ENCODE data around the gene INHBE. TPM values are rescaled to one million over a fixed set of nuclear protein-coding genes. Genes with fewer than 3 reads are reported as not detected.

INHBE gene
- total RNA-seq, 2 donors from 2014 or later, result not detected

GRCh38 chr12:57471661-57472060 lies 16.6 kb downstream of the INHBE start:
- Mint-ChIP-seq H3K4me1 (peaks cover 16% of the 10 kb centered on the region), H3K4me3 (no peak overlapping the region), H3K36me3 (ENCODE audit: low read depth) (peaks cover 89% of the 10 kb centered on the region), H3K27me3 (no peaks in the 10 kb centered on the region), H3K9me3 (no peaks in the 10 kb centered on the region), H3K27ac (peak overlapping the region; percentile 46)
- ATAC-seq (replicated peaks), result no peak

DNA sequence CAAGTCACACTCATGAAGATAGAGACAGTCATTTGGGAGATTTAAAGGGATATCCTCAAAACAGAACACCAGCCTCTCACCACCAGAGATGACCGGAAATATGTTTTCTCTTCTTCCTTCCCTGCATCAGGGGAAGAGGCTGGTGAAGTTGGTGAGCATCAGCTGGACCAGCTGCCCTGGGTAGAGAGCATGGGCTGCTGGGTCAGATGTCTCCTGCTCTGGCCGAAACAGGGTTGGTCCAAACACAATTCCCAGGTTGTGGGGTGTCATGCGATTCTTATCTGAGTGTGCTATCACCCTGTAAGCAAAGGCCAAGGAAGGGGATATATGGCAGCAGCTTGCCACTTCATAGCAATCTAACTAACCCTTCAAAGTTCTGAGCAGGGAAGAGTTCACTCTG lies 17.3 kb downstream of the INHBE start:
- H3K27ac Mint-ChIP-seq, result peak overlapping the region; percentile 46

GRCh38 chr12:57473392-57473791 lies 18.3 kb downstream of the INHBE start:
- Mint-ChIP-seq H3K4me3 (no peak overlapping the region), H3K4me1 (peaks cover 18% of the 10 kb centered on the region), H3K27ac (peak overlapping the region; percentile 63), H3K9me3 (no peaks in the 10 kb centered on the region), H3K36me3 (ENCODE audit: low read depth) (peaks cover 97% of the 10 kb centered on the region), H3K27me3 (no peaks in the 10 kb centered on the region)
- ATAC-seq (replicated peaks), result no peak

More for the DNA sequence above, 17.3 kb downstream of the INHBE start:
- Mint-ChIP-seq H3K36me3 (ENCODE audit: low read depth) (peaks cover 97% of the 10 kb centered on the region), H3K4me1 (peaks cover 16% of the 10 kb centered on the region), H3K9me3 (no peaks in the 10 kb centered on the region), H3K27me3 (no peaks in the 10 kb centered on the region), H3K4me3 (no peak overlapping the region)
- ATAC-seq (replicated peaks), result no peak

- Mint-ChIP-seq H3K27me3 (no peaks in the 10 kb centered on the region), H3K4me1 (peaks cover 23% of the 10 kb centered on the region), H3K9me3 (no peaks in the 10 kb centered on the region), H3K36me3 (ENCODE audit: low read depth) (peaks cover 97% of the 10 kb centered on the region), H3K27ac (peak overlapping the region; percentile 63), H3K4me3 (peak overlapping the region; percentile 65)
- ATAC-seq (replicated peaks), result no peak
Measured at GRCh38 chr12:57473886-57474285, 18.8 kb downstream of the INHBE start.

GRCh38 chr12:57474430-57474829 lies 19.3 kb downstream of the INHBE start:
- ATAC-seq (replicated peaks), result no peak
- Mint-ChIP-seq H3K27ac (peak overlapping the region; percentile 63), H3K4me3 (peak overlapping the region; percentile 65), H3K4me1 (peaks cover 28% of the 10 kb centered on the region), H3K36me3 (ENCODE audit: low read depth) (peaks cover 94% of the 10 kb centered on the region), H3K9me3 (no peaks in the 10 kb centered on the region), H3K27me3 (no peaks in the 10 kb centered on the region)

DNA sequence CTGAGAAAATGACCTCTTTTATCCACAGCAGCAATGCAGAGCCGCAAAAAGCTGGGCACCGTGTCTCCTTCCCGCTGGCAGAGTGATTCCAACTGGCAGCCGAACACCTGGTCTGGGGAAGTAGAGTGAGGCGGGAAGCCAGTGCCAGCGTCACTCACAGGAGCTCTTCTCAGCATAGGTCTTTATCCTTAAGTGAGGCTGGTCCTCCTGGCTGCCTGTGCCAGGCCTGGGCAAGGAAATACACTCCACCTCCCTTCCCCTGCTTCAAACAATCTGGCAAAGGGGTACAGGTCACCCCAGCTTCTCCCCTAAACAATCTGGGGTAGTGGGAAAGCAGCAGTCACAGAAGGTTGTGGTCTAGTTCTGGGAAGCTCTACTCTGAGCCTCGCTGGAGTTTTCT lies 19.8 kb downstream of the INHBE start:
- H3K4me1 Mint-ChIP-seq, result peaks cover 32% of the 10 kb centered on the region
- H3K27me3 Mint-ChIP-seq, result no peaks in the 10 kb centered on the region
- peak overlapping the region; percentile 63 for H3K27ac Mint-ChIP-seq
- H3K9me3 Mint-ChIP-seq, result no peaks in the 10 kb centered on the region
- peak overlapping the region; percentile 65 for H3K4me3 Mint-ChIP-seq
- H3K36me3 Mint-ChIP-seq (ENCODE audit: low read depth), result peaks cover 94% of the 10 kb centered on the region
- no peak for ATAC-seq (replicated peaks)

DNA sequence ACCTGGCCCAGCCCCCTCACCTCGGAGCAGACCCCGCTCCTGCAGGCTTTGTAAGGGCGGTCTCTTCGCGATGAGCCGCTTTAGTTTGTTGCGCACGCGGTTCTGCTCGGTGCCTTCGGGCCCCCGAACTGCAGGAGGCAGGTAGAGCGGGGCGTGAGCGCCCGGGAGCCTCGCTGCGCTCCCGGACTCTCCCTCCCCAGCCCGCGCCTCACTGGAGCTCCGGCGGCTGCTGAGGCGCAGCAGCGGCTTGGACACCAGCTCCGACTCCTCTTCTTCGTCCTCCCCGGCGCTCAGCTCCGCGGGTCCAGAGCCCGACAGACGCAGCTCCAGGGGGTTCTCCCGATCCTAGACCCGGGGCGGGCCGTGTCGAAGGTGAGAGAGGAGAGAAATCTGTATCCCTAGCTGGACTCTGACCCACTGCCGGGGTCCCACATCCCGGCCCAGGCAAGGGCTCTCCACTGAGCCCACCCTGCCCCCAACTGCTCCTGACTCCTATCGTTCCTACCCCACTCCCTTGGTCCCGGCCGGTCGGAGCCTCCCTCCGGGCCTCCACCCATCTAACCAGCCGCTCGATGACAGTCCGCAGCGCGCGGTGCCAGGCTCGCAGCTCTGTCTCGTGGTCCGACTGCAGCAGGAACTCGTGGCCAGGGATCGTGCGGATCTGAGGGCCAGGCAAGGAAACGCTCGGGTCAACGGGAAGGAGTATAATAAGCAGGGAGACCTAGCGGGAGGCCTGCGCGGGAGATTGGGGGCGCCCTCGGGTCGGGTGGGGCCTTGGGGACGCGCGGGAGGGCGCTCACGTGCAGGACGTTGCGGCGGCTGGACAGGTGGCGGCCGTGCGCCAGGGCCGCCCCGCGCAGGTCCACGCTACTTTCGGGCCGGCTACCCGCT lies 20.4 kb downstream of the INHBE start:
- no peaks in the 10 kb centered on the region for H3K9me3 Mint-ChIP-seq
- ATAC-seq (replicated peaks), result no peak
- H3K4me3 Mint-ChIP-seq, result peak overlapping the region; percentile 92
- peaks cover 34% of the 10 kb centered on the region for H3K4me1 Mint-ChIP-seq
- H3K27me3 Mint-ChIP-seq, result no peaks in the 10 kb centered on the region
- H3K36me3 Mint-ChIP-seq (ENCODE audit: low read depth), result peaks cover 89% of the 10 kb centered on the region
- no peak overlapping the region for H3K27ac Mint-ChIP-seq

GRCh38 chr12:57476162-57476992 lies 21.3 kb downstream of the INHBE start:
- Mint-ChIP-seq H3K4me1 (peaks cover 42% of the 10 kb centered on the region), H3K27ac (peak overlapping the region; percentile 96), H3K36me3 (ENCODE audit: low read depth) (peaks cover 82% of the 10 kb centered on the region), H3K9me3 (no peaks in the 10 kb centered on the region), H3K4me3 (peak overlapping the region; percentile 92), H3K27me3 (no peaks in the 10 kb centered on the region)
- peak; percentile 31 for ATAC-seq (replicated peaks)

DNA sequence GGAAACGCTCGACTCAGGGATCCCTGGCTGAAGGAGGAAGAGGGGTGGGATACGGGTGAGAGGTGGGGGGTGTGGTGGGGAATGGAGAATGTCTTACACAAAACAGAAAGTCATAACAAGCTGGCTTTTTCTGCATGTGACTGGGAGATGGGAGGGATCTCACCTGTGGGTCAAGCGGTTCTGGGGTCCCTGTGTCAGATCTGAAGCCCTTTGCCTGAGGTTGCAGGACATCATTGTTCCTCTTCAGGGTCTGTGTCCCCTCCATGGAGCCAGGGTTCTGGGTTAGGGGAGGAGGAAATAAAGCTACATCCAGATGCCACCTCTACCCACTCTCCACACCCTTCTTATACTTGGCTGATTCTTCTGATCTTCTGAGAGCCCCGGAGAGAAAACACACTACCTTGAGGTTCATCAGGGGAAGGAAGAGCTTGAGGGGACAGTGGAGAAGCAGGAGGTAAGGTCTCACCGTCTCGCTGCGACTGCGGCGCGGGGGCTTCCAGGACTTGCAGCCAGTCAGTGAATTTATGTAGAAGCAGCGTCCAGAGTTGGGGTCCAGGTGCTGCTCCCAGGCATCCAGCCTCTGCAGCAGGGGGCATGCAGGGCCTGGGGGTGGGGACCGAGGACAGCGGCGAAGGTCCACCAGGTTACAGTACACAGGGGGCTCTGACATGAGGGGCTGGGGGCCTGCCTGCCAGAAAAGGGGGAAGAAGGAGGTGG lies 22.0 kb downstream of the INHBE start:
- peak overlapping the region; percentile 96 for H3K27ac Mint-ChIP-seq
- H3K36me3 Mint-ChIP-seq (ENCODE audit: low read depth), result peaks cover 74% of the 10 kb centered on the region
- H3K9me3 Mint-ChIP-seq, result no peaks in the 10 kb centered on the region
- ATAC-seq (replicated peaks), result no peak
- H3K27me3 Mint-ChIP-seq, result no peaks in the 10 kb centered on the region
- H3K4me3 Mint-ChIP-seq, result peak overlapping the region; percentile 92
- H3K4me1 Mint-ChIP-seq, result peaks cover 46% of the 10 kb centered on the region

- Mint-ChIP-seq H3K4me3 (peak overlapping the region; percentile 92), H3K36me3 (ENCODE audit: low read depth) (peaks cover 66% of the 10 kb centered on the region), H3K9me3 (no peaks in the 10 kb centered on the region), H3K27ac (peak overlapping the region; percentile 96), H3K27me3 (no peaks in the 10 kb centered on the region), H3K4me1 (peaks cover 47% of the 10 kb centered on the region)
- peak; percentile 74 for ATAC-seq (replicated peaks)
Measured at GRCh38 chr12:57477710-57478681, 22.9 kb downstream of the INHBE start.

- H3K4me3 Mint-ChIP-seq, result peak overlapping the region; percentile 92
- ATAC-seq (replicated peaks), result no peak
- peak overlapping the region; percentile 96 for H3K27ac Mint-ChIP-seq
- no peaks in the 10 kb centered on the region for H3K9me3 Mint-ChIP-seq
- H3K4me1 Mint-ChIP-seq, result peaks cover 49% of the 10 kb centered on the region
- H3K36me3 Mint-ChIP-seq (ENCODE audit: low read depth), result peaks cover 56% of the 10 kb centered on the region
- H3K27me3 Mint-ChIP-seq, result no peaks in the 10 kb centered on the region
Measured at GRCh38 chr12:57479043-57479375, 23.9 kb downstream of the INHBE start.

- Mint-ChIP-seq H3K36me3 (ENCODE audit: low read depth) (peaks cover 51% of the 10 kb centered on the region), H3K4me3 (peak within 1 kb of the TSS; percentile 92), H3K27ac (peak within 1 kb of the TSS; percentile 96), H3K9me3 (no peaks in the 10 kb centered on the region), H3K27me3 (no peaks in the 10 kb centered on the region), H3K4me1 (peaks cover 44% of the 10 kb centered on the region)
- ATAC-seq (replicated peaks), result peak; percentile 64
Measured at GRCh38 chr12:57479376-57480115, 24.4 kb downstream of the INHBE start, which contains the start of gene ARHGAP9. TSS of gene ARHGAP9 (minus strand) at chr12:57479866. CDS start at chr12:57479406, 460 bp downstream.

- no peak for ATAC-seq (replicated peaks)
- Mint-ChIP-seq H3K27me3 (no peaks in the 10 kb centered on the region), H3K36me3 (ENCODE audit: low read depth) (peaks cover 29% of the 10 kb centered on the region), H3K4me1 (peaks cover 36% of the 10 kb centered on the region), H3K9me3 (no peaks in the 10 kb centered on the region), H3K27ac (peak overlapping the region; percentile 96), H3K4me3 (peak overlapping the region; percentile 92)
Measured at GRCh38 chr12:57481671-57482070, 26.6 kb downstream of the INHBE start.

Measured in activated T-helper 17 cell treated with anti-CD3 and anti-CD28 coated beads, Interleukin-2, amount 50 U/mL, for 72 hours (primary cell).